Mucosa of rectum (tissue), 2 donors: ENCODE measurements around the gene KBTBD12.
"Not testable (repeated sequence)": the region's sequence is repeated elsewhere in the genome, so short reads cannot be mapped to it uniquely, and the experiment has no call there.

Experiments used
- H3K27ac ChIP-seq, 2 donors: one replicate each; pipeline ENCODE4 v1.7.0; 2013; ENCODE audit warnings: inconsistent platforms in 2 of 2, low read depth in 2 of 2, low read length in 2 of 2
- H3K27me3 ChIP-seq, 2 donors: one replicate each; pipeline ENCODE4 v1.7.0; 2013; ENCODE audit warnings: low read length in 2 of 2; ENCODE audit not compliant: control insufficient read depth in 2 of 2, insufficient read depth in 2 of 2
- H3K36me3 ChIP-seq, 2 donors: one replicate each; pipeline ENCODE4 v1.7.0; 2013; ENCODE audit warnings: low read length in 2 of 2; ENCODE audit not compliant: control insufficient read depth in 2 of 2, insufficient read depth in 2 of 2
- H3K4me1 ChIP-seq, 2 donors: one replicate each; pipeline ENCODE4 v1.7.0; 2013; ENCODE audit warnings: low read length in 2 of 2, mild to moderate bottlenecking in 1 of 2; ENCODE audit not compliant: control insufficient read depth in 2 of 2, insufficient read depth in 2 of 2
- H3K4me3 ChIP-seq, 2 donors: one replicate each; pipeline ENCODE4 v1.7.0; 2013; ENCODE audit warnings: low read length in 2 of 2
- H3K9ac ChIP-seq, 2 donors: one replicate each; pipeline ENCODE4 v1.7.0; 2013; ENCODE audit warnings: low read length in 2 of 2, low read depth in 1 of 2, mild to moderate bottlenecking in 1 of 2
- H3K9me3 ChIP-seq, 2 donors: one replicate each; pipeline ENCODE4 v1.7.0; 2013; ENCODE audit warnings: low read length in 2 of 2; ENCODE audit not compliant: control insufficient read depth in 2 of 2
- donor health status: healthy.
- donor health status: Normal muscosa, but diverticular disease.

The KBTBD12 gene

GRCh38 chr3:127915115-127915936, at the start of gene KBTBD12:
Gene KBTBD12 (plus strand): TSS chr3:127915232. CDS start chr3:127923062, 7,830 bp downstream.
- H3K9ac ChIP-seq = peak within 1 kb of the TSS; percentile 35 to 77
- H3K4me1 ChIP-seq = peaks cover 0 to 23% of the 10 kb centered on the region in 2 donors
- peak within 1 kb of the TSS; percentile 53 to 75 for H3K27ac ChIP-seq
- no peaks in the 10 kb centered on the region for H3K27me3 ChIP-seq
- H3K9me3 ChIP-seq = no peaks in the 10 kb centered on the region
- H3K36me3 ChIP-seq = no peaks in the 10 kb centered on the region
- peak within 1 kb of the TSS; percentile 65 for H3K4me3 ChIP-seq

GRCh38 chr3:127865941-127866340, 49.1 kb upstream of the KBTBD12 start:
- no peaks in the 10 kb centered on the region for H3K36me3 ChIP-seq
- no peaks in the 10 kb centered on the region for H3K27me3 ChIP-seq
- H3K9ac ChIP-seq = no peak overlapping the region
- H3K4me3 ChIP-seq = no peak overlapping the region
- no peaks in the 10 kb centered on the region for H3K4me1 ChIP-seq
- H3K9me3 ChIP-seq = no peaks in the 10 kb centered on the region
- H3K27ac ChIP-seq = no peak overlapping the region

GRCh38 chr3:127867412-127867811, 47.6 kb upstream of the KBTBD12 start:
- H3K36me3 ChIP-seq = no peaks in the 10 kb centered on the region

GRCh38 chr3:127867986-127868385, 47.0 kb upstream of the KBTBD12 start:
- Histone ChIP-seq H3K36me3 (no peaks in the 10 kb centered on the region), H3K27ac (no peak overlapping the region), H3K27me3 (no peaks in the 10 kb centered on the region), H3K9me3 (no peaks in the 10 kb centered on the region), H3K4me1 (no peaks in the 10 kb centered on the region), H3K4me3 (no peak overlapping the region), H3K9ac (no peak overlapping the region)

More at GRCh38 chr3:127867412-127867811, 47.6 kb upstream of the KBTBD12 start:
- H3K27ac ChIP-seq = no peak overlapping the region
- H3K27me3 ChIP-seq = no peaks in the 10 kb centered on the region
- no peak overlapping the region for H3K9ac ChIP-seq
- no peak overlapping the region for H3K4me3 ChIP-seq
- no peaks in the 10 kb centered on the region for H3K4me1 ChIP-seq
- H3K9me3 ChIP-seq = no peaks in the 10 kb centered on the region

GRCh38 chr3:127870156-127870555, 44.9 kb upstream of the KBTBD12 start:
- Histone ChIP-seq H3K9me3 (no peaks in the 10 kb centered on the region), H3K9ac (no peak overlapping the region), H3K4me3 (no peak overlapping the region)

GRCh38 chr3:127874097-127874496, 40.9 kb upstream of the KBTBD12 start:
- not testable (repeated sequence) for H3K27ac ChIP-seq, H3K36me3 ChIP-seq, H3K27me3 ChIP-seq, H3K9me3 ChIP-seq, H3K9ac ChIP-seq, H3K4me1 ChIP-seq, H3K4me3 ChIP-seq

More at GRCh38 chr3:127870156-127870555, 44.9 kb upstream of the KBTBD12 start:
- H3K4me1 ChIP-seq = no peaks in the 10 kb centered on the region
- no peaks in the 10 kb centered on the region for H3K27me3 ChIP-seq
- H3K36me3 ChIP-seq = no peaks in the 10 kb centered on the region
- H3K27ac ChIP-seq = no peak overlapping the region

GRCh38 chr3:127881586-127881985, 33.4 kb upstream of the KBTBD12 start:
- Histone ChIP-seq H3K9ac (no peak overlapping the region), H3K27me3 (no peaks in the 10 kb centered on the region), H3K9me3 (no peaks in the 10 kb centered on the region), H3K4me3 (no peak overlapping the region), H3K36me3 (no peaks in the 10 kb centered on the region), H3K27ac (no peak overlapping the region), H3K4me1 (no peaks in the 10 kb centered on the region)

GRCh38 chr3:127884041-127884440, 31.0 kb upstream of the KBTBD12 start:
- H3K36me3 ChIP-seq = no peaks in the 10 kb centered on the region
- H3K9ac ChIP-seq = no peak overlapping the region
- no peaks in the 10 kb centered on the region for H3K4me1 ChIP-seq
- H3K9me3 ChIP-seq = no peaks in the 10 kb centered on the region
- H3K27me3 ChIP-seq = no peaks in the 10 kb centered on the region
- no peak overlapping the region for H3K4me3 ChIP-seq
- H3K27ac ChIP-seq = no peak overlapping the region

GRCh38 chr3:127886231-127886955, 28.6 kb upstream of the KBTBD12 start:
- Histone ChIP-seq H3K27ac (no peak overlapping the region), H3K36me3 (no peaks in the 10 kb centered on the region), H3K4me3 (no peak overlapping the region), H3K9ac (no peak overlapping the region), H3K9me3 (peaks cover 3 to 7% of the 10 kb centered on the region in 2 donors), H3K4me1 (no peaks in the 10 kb centered on the region), H3K27me3 (no peaks in the 10 kb centered on the region)

- Histone ChIP-seq H3K9ac (no peak overlapping the region), H3K27me3 (no peaks in the 10 kb centered on the region), H3K9me3 (peaks cover 4 to 9% of the 10 kb centered on the region in 2 donors), H3K27ac (no peak overlapping the region), H3K36me3 (no peaks in the 10 kb centered on the region), H3K4me1 (no peaks in the 10 kb centered on the region), H3K4me3 (no peak overlapping the region)
Observed at GRCh38 chr3:127886956-127887231, 28.1 kb upstream of the KBTBD12 start.
